Stimulated activated CD8-positive, alpha-beta memory T cell treated with anti-CD3 and anti-CD28 coated beads, Interleukin-4, amount 100 ng/mL, for 1 hour (primary cell): ENCODE data around the gene TMCO6.
"Not testable (repeated sequence)": the region's sequence is repeated elsewhere in the genome, so short reads cannot be mapped to it uniquely, and the experiment has no call there.

Source experiments
- DNase-seq, 2 donors: peaks; one replicate each; pipeline ENCODE4 v3.0.0-alpha.2; 2020; ENCODE audit warnings: low read depth in 2 of 2, low spot score in 1 of 2

TMCO6 gene

DNA sequence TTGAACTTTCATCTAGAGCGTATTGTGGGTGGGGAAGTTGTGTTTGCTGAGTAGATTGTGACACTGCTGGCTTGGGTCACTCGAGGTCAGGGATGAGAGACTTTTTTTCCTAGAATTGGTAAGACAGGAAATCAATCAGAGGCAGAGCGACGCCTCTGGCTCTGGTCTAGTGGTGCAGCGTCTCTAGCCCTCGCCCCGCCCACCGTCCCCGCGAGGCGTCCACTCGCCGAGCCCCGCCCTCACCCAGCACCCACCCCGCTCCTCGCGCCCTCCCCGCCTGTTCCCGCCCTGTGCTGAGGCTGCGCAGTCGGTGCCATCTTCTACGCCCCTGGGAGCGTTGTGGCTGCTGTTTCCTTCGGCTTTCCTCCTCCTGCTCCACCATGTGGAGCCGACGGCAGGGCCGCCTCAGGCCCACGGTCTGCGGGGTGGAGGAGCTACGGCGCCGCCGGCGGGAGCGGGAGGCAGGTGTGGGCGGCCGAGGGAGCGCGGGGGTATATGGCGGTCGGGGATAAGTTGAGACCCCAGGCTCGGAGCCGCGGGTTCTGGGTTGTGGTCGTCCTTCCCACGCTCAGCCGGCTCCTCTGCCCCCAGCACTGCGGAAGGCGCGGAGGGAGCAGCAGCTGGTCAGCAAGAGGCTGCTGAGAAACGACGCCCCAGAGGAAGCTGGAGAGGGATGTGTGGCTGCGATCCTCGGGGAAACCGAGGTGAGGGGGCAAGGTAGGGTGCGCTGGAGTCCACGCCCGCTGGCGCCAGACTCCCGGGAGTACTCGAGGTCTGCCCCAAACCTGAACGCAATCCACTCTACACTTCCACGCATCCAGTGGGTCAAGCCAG lies at the start of gene TMCO6:
TMCO6 (plus strand) TSS at position 304 of the 834 bp plus-strand sequence; CDS start at position 381, 77 bp downstream.
- peak; percentile 92 to 95 for DNase-seq

DNA sequence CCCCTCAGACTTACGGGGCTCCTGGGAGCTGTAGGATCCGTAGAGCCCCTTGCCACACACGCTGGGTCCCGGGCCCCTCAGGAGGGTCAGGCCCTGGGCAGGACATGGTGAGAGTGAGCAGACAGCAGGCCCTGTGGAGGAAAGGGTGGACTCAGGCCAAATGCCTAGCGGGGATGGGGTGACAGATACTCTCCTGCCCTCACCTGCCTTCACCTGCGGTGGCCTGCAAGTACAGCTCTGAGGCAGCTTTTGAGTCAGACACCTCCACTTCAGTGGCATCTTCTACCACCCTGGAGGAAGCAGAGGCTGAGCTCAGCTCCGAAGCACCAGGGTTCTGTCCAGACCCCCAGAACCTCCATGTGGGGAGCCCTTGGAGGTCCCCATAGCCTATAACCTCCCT lies 48.4 kb upstream of the TMCO6 start:
- no peak for DNase-seq

DNA sequence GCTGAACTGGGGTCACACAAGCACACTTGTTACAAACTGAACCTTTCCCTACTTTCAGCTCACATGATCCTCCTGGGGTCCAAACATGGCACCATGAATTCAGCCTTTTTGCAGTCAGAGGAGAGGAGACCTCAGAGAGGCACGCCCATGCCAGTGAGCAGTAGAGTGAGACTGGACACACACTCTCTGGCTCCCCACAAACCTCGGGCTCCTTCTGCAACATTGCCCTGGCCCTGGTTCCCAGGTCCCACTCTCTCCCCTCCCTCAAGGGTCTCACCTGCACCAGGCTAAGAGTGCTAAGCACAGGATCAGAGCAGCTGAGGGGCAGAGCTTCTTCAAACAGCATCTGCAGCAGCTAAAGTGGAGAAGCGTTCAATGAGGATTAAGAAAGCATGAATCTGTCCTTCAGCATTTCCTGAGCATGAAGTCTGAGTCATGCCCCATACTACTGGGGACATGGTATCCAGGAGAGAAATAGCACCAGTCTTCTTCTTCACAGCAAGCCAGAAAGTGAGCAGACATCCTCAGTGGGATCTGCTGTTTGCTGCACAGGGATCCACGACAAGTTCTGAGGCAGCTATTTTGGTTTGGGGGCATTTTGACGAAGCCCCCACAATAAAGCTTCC lies 47.4 kb upstream of the TMCO6 start:
- no peak for DNase-seq

DNA sequence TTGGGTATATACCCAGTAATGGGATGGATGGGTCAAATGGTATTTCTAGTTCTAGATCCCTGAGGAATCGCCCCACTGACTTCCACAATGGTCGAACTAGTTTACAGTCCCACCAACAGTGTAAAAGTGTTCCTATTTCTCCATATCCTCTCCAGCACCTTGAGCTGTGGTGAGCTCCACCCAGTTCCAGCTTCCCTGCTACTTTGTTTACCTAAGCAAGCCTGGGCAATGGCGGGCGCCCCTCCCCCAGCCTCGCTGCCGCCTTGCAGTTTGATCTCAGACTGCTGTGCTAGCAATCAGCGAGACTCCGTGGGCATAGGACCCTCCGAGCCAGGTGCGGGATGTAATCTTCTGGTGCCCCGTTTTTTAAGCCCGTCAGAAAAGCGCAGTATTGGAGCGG lies 46.2 kb upstream of the TMCO6 start:
- DNase-seq, result not testable (repeated sequence)

- DNase-seq, result no peak
Measured at GRCh38 chr5:140594169-140594568, 45.1 kb upstream of the TMCO6 start.

DNA sequence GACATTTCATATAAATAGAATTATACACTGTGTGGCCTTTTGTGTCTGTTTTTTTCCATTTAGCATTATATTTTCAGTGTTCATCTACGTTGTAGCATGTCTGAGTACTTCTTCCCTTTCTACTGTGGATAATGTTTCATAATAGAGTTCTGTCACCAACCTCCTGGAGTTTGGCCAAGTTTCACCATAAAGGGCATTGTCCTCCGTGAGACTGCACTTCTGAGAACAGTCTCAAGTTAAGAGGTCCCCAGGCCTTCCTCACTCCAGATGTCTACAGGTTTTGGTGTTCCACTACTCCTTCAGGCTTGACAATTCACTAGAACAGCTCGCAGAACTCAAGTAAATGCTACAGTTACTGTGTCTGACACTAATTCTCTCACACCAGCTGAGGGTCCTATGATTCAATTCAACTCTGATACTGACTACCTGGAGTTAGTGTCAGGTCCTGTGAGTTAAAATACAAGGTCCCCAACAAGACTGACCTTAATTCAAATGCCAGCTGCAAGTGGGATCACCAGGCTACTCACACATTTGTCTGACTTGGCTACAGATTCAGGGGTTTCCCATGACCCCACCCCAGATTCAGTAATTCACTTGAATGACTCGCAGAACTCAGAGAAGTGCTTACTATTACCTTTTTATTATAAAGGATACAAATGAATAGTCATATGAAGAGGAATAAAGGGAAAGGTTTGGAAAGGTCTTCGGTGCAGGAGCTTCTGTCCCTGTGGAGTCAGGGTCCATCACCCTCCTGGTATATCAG lies 43.5 kb upstream of the TMCO6 start:
- no peak for DNase-seq

DNA sequence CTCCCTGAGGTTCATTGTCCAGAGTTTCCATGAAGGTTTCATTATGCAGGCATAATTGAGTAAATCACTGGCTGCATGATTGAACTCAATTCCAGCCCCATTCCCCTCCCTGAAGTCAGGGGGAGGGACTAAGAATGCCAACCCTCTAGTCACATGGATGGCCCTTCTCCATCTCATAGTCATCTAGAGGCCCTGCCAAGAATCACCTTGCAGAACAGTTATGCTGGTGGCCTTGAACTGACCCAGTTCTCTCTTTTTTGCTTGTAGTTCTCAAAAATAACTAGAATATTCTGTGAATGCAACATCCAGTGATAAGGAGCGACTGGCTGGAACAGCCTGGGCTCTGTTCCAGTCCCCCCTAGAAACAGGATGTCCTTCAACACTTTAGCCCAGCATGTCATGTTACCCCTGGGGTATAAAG lies 42.9 kb upstream of the TMCO6 start:
- DNase-seq, result no peak

- no peak for DNase-seq
Measured at GRCh38 chr5:140598836-140599235, 40.4 kb upstream of the TMCO6 start.

- DNase-seq, result no peak
Measured at GRCh38 chr5:140600096-140600495, 39.2 kb upstream of the TMCO6 start.

DNA sequence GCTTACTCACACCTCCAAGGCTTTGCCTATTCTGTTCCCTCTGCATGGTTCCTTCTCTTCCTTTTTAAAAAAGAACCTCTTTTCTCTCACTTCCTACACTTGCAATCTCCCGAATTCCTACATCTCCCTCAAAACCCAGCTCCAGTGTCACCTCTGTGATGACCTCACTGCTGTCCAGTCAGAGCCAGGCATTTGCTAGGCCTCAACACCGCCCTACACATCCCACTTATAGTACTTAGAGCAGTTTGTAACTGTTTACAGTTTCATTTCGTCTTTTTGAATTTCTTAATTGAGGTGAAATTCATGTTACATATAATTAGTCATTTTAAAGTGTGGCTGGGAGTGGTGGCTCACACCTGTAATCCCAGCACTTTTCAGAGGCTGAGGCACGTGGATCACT lies 37.1 kb upstream of the TMCO6 start:
- no peak for DNase-seq

- DNase-seq, result not testable (repeated sequence)
Measured at GRCh38 chr5:140603446-140603698, 35.9 kb upstream of the TMCO6 start.

DNA sequence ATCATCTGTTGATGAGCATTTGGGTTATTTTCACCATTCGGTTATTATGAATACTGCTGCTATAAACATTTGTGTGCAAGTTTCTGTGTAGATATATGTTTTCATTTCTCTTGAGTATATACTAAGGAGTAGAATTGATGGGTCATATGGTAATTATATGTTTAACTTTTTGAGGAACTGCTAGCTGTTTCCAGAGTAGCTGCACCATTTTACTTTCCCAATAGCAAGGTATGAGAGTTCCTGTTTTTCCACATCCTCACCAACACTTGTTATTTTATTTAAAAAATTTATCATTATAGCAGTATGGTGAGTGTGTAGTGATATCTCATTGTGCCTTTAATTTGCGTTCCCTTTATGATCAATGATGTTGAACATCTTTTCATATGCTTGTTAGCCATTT lies 35.5 kb upstream of the TMCO6 start:
- no peak for DNase-seq

DNA sequence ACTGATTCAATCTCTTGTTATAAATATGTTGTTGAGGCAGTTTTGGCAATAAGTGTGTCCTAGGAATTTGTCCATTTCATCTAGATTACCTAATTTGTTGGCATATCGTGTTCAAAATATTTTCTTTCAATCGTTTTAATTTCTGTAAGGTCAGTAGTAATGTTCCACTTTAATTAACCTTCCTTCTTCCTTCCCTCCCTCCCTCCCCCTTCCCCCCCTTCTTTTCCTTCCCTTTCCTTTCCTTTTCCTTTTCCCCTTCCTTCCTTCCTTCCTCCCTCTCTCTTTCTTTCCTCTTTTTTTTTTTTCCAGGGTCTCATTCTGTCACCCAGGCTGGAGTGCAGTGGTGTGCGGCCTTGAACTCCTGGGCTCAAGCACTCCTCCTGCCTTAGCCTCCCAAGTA lies 33.4 kb upstream of the TMCO6 start:
- no peak for DNase-seq

- DNase-seq, result no peak
Measured at GRCh38 chr5:140607031-140607430, 32.2 kb upstream of the TMCO6 start.

- DNase-seq, result no peak
Measured at GRCh38 chr5:140608722-140609121, 30.5 kb upstream of the TMCO6 start.

GRCh38 chr5:140609126-140609525 lies 30.1 kb upstream of the TMCO6 start:
- DNase-seq, result no peak

- no peak for DNase-seq
Measured at GRCh38 chr5:140611020-140611521, 28.2 kb upstream of the TMCO6 start.

DNA sequence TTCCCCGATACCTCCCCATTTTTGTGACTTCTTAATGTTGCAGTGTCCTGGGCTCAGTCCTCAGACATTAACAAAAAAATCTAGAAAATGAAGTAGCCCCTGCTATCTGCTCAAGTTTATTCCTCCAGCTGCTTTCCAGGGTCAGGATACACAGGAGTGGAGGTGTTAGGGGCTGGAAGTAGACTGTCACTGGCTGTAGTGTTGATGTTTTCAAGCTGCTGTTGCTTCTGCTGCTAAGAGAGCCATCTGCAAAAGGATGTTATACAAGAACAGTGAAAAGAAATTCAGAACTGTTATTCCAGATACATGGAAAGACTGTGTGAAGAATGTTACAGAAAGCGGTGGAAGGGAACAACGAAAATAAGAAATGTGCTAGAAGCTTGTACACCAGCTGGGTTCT lies 16.9 kb upstream of the TMCO6 start:
- DNase-seq, result no peak

GRCh38 chr5:140623061-140623460 lies 16.2 kb upstream of the TMCO6 start:
- DNase-seq, result not testable (repeated sequence)

GRCh38 chr5:140624886-140625285 lies 14.4 kb upstream of the TMCO6 start:
- DNase-seq, result not testable (repeated sequence)

- DNase-seq, result no peak
Measured at GRCh38 chr5:140627972-140628371, 11.3 kb upstream of the TMCO6 start.

DNA sequence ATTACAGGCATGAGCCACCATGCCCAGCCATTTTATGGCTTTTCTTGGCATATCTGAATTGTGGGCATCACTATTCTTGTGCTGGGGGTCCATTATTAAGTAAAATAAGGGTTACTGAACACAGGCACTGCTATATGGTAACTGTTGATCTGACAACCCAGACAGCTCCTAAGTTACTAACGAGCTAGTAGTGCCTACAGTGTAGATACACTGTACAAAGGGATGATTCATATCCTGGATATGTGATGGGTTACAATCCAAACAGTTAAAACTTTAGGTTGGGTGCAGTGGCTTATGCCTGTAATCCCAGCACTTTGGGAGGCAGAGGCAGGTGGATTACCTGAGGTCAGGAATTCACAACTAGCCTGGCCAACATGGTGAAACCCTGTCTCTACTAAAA lies 10.5 kb upstream of the TMCO6 start:
- DNase-seq, result no peak
